Iris pigment epithelial cell (primary cell): ENCODE measurements around the gene TNFSF9.
A peak's percentile ranks its signal among the peaks of the same experiment; 100 is the strongest.
"Not testable (repeated sequence)": the region's sequence is repeated elsewhere in the genome, so short reads cannot be mapped to it uniquely, and the experiment has no call there.

ENCODE experiments used
- DNase-seq: peaks from one replicate; pipeline ENCODE4 v3.0.0-alpha.2; 2011; ENCODE audit warnings: low read depth

The TNFSF9 gene

DNA sequence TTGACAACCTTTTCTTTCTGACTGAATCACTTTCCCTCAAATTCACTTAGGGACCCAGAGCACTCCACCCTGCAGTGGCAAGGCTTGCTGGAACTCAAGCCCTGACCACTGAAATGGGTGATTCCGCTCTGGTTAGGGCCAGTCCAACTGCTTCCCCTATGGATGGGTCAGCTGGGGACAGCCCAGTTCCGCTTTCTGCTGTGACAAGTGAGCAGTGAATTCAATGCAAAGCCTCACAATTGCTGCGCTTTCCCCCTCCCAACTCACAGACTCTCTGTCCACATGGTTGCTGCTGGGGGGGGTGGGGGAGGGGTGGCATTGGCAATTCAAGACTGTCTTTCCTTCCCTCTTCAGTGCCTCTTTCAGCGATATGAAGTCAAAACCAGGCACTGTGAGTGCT, 41.4 kb downstream of the TNFSF9 start:
- no peak for DNase-seq

DNA sequence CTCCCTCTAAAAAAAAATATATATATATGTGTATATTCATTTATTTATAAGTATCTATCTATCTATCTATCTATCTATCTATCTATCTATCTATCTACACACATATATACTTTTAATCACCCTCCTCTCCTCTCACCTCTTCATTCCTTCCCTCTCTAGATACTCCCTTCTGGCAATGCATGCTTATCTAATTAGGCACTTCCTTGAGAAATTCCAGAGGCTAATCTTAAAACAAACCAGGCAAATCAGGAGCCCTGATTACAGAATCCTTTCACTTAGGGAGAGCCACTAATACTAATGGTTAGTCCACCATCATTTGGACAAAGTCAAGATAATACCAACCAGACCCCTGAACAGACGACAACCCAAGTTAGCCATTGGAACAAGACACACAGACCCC, 42.5 kb downstream of the TNFSF9 start:
- DNase-seq = no peak

DNA sequence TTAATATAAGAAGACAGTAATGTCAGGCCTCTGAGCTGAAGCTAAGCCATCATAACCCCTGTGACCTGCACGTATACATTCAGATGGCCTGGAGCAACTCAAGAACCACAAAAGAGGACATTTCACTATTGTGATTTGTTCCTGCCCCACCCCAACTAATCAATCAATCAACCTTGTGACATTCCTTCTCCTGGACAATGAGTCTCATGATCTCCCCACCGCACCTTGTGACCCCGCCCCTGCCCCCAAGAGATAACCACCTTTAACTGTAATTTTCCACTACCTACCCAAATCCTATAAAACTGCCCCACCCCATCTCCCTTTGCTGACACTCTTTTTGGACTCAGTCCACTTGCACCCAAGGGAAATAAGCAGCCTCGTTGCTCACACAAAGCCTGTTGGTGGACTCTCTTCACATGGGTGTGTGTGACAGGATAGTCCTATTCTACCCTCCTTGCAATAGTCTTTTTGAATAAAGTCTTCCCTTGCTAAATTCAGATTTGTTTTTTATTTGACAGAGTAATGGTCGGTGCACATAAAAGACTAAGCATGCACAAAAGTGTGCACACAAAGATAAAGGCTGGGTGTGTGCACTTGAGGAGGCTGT, 46.1 kb downstream of the TNFSF9 start:
- no peak for DNase-seq

DNA sequence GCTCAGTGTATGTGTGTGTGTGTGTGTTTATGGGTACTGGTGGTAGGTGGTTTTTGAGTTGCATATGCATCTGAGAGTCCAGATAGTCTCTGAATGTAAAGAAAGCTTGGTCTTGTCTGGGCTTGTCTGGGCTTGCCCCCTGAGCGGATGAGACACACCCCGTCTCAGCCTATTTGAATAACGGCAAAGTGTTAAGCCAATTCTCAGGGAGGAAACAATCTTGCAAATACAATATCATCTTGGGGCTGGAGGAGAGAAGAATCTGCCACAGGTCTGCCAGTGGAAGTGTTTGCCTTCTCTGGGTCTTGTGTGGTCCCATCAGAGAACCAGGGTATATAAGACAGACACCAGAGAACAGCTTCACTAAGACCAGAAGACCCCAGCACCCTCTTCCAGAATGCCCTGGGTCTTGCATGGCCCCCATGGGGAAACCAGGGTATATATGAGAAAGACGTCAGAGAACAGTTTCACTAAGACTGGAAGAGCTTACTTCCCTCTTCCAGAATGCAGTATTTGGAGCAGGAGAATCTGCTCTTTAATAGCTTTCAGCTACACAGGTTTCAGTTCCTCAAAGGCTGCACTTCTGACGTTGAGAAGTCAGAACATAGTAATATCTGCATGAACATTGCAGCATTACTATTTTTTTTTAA, 46.8 kb downstream of the TNFSF9 start:
- no peak for DNase-seq

DNA sequence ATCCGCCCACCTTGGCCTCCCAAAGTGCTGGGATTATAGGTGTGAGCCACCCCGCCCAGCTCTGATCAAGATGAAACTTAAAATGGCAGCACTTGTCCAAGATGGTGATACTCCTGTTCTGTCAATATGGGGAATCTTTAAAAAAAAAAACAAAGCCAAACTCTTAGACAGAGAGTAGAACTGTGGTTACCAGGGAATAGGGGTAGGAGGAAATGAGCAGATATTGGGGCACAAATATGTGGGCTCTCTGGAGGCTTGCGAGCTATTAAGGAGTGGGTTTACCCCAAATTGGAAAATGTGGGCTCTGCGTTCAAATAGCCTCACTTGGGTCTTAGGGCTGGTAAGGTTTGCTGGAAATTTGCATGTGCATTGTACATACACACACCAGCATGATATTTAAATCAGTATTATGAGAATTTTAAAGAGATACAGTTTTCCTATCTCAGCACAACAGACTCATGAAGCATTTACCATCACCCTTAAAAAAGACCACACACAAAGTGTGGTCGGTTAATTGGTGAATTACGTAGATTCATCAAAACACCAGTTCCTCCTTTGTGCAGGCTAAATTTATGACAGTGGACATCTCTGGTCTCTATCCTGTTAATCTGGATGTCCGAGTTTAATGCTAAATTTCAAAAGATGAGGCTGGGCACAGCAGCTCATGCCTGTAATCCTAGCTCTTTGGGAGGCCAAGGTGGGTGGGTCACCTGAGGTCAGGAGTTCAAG, 48.8 kb downstream of the TNFSF9 start:
- no peak for DNase-seq

DNA sequence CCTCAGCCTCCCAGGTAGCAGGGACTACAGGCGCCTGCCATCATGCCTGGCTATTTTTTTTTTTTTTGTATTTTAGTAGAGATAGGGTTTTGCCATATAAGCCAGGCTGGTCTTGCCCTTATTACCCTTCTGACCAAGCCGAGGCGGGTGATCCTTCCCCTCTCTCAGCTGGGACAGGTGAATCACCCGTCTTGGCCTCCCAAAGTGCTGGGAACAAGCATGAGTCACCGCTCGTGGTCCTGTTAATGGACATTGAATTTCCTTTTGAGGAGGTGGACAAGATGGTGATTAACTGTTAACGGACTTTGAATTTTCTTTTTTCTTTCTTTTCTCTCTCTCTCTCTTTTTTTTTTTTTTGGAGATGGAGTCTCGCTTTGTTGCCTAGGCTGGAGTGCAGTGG, 49.5 kb downstream of the TNFSF9 start:
- peak; percentile 61 for DNase-seq

DNA sequence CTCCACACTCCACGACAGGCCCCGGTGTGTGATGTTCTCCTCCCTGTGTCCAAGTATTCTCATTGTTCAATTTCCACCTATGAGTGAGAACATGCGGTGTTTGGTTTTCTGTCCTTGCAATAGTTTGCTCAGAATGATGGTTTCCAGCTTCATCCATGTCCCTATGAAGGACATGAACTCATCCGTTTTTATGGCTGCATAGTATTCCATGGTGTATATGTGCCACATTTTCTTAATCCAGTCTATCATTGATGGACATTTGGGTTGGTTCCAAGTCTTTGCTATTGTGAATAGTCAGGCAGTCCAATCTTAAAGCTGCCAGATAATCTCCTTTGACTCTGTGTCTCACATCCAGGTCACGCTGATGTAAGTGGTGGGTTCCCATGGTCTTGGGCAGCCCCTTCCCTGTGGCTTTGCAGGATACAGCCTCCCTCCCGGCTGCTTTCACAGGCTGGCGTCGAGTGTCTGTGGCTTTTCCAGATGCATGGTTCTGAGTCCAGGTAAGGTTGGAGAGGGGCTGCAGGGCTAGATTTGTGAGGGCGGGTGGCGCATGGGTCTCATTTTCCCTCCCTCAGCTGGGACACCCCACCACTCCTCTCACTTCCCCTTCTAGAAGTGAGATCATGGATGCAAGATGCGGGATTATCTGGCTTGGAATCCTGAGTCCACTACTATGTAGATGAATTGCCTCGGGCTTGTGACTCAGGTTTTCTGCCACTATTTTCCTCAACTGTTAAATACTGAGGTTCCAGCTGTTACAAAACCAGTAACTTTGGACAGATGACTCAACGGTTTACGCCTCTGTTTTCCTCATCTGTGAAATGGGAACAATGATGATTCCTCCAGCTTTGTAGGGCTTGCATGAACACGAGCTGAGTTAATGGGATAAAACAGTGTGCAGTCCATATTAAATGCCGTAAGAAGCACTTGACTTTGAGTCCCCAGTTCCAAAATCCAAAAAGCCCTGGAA, 52.0 kb downstream of the TNFSF9 start:
- not testable (repeated sequence) for DNase-seq
